GM10248 (cell line): ENCODE data around the gene SLC25A21.

ENCODE experiments used
- CTCF ChIA-PET: fragments of 300-600 bp; sonication (Branson Sonifier 250); formaldehyde crosslinking; extraction: SDS; loops from one replicate; lab custom pipeline; 2021; ENCODE audit warnings: antibody characterized with exemption; lab: Yijun Ruan, JAX
- POLR2A ChIA-PET: fragments of 350-650 bp; sonication (Branson Sonifier 250); formaldehyde crosslinking; extraction: SDS; loops from one replicate; lab custom pipeline; 2020; ENCODE audit warnings: antibody characterized with exemption; lab: Yijun Ruan, JAX
- DNase-seq: peaks from one replicate; pipeline ENCODE4 v3.0.0; 2012; ENCODE audit errors: extremely low spot score
- CTCF ChIP-seq: IDR thresholded peaks from 2 replicates; pipeline ENCODE4 v1.5.1; 2012; ENCODE audit warnings: mild to moderate bottlenecking, low read depth; ENCODE audit errors: extremely low read depth, missing control alignments, control extremely low read depth

The SLC25A21 gene

GRCh38 chr14:36785511-36785910, 386.9 kb downstream of the SLC25A21 start:
- ChIA-PET POLR2A (no interaction called here), CTCF (interaction anchor here (1.4 to 1.8 kb wide), 2 partner anchors 10 to 14 kb away, joined by 3 to 4 read pairs; no protein-coding TSS in a partner anchor)
- no peak for DNase-seq
- no peak for TF ChIP-seq CTCF

- POLR2A ChIA-PET = no interaction called here
- CTCF ChIA-PET = interaction anchor here (1.4 kb wide), 2 partner anchors 15 to 17 kb away, joined by 3 read pairs; no protein-coding TSS in a partner anchor
- no peak for TF ChIP-seq CTCF
- DNase-seq = no peak
Measured at GRCh38 chr14:36784541-36784940, 387.9 kb downstream of the SLC25A21 start.

- no peak for DNase-seq
- ChIA-PET POLR2A (no interaction called here), CTCF (no interaction called here)
- no peak for TF ChIP-seq CTCF
Measured at GRCh38 chr14:36781897-36782296, 390.5 kb downstream of the SLC25A21 start.

- CTCF ChIA-PET = no interaction called here
Measured at GRCh38 chr14:36773558-36773957, 398.8 kb downstream of the SLC25A21 start.

GRCh38 chr14:36773136-36773540, 399.3 kb downstream of the SLC25A21 start:
- TF ChIP-seq CTCF = no peak
- CTCF ChIA-PET = no interaction called here
- POLR2A ChIA-PET = no interaction called here
- DNase-seq = no peak

More at GRCh38 chr14:36773558-36773957, 398.8 kb downstream of the SLC25A21 start:
- DNase-seq = no peak
- TF ChIP-seq CTCF = no peak
- POLR2A ChIA-PET = no interaction called here

- ChIA-PET CTCF (no interaction called here), POLR2A (no interaction called here)
- no peak for TF ChIP-seq CTCF
- DNase-seq = no peak
Measured at GRCh38 chr14:36771028-36771640, 401.3 kb downstream of the SLC25A21 start.
